Neutrophil (primary cell): ENCODE measurements around the gene SFRP4.

Experiments used
- H3K27ac ChIP-seq: fragments of 200-600 bp; sonication (generic); 2 replicates; pipeline ENCODE4 v1.5.1; 2016; ENCODE audit warnings: mild to moderate bottlenecking, moderate library complexity
- H3K27me3 ChIP-seq: fragments of 200-600 bp; sonication (generic); 2 replicates; pipeline ENCODE4 v1.6.0; 2016; ENCODE audit warnings: mild to moderate bottlenecking
- H3K36me3 ChIP-seq: fragments of 200-600 bp; sonication (generic); 2 replicates; pipeline ENCODE4 v1.5.1; 2017
- H3K4me1 ChIP-seq, 2 experiments: fragments of 200-600 bp in 1 of 2; sonication (generic) in 1 of 2; 1 replicate in 1 of 2; 2 replicates in 1 of 2; pipeline versions ENCODE4 v1.5.1 to v1.6.1; 2013 to 2016; ENCODE audit warnings: low read depth in 1 of 2, low read length in 1 of 2, mild to moderate bottlenecking in 1 of 2, moderate library complexity in 1 of 2; ENCODE audit not compliant: control insufficient read depth in 1 of 2, insufficient read depth in 1 of 2
- H3K4me3 ChIP-seq, 2 experiments: fragments of 200-600 bp in 1 of 2; sonication (generic) in 1 of 2; 1 replicate in 1 of 2; 2 replicates in 1 of 2; pipeline ENCODE4 v1.5.1; 2013 to 2016; ENCODE audit warnings: low read depth in 1 of 2, low read length in 1 of 2, mild to moderate bottlenecking in 1 of 2, moderate library complexity in 1 of 2
- H3K9me3 ChIP-seq: fragments of 200-600 bp; sonication (generic); 2 replicates; pipeline ENCODE4 v1.5.1; 2016
- CTCF ChIP-seq: fragments of 200-600 bp; sonication (generic); IDR thresholded peaks from 2 replicates; pipeline ENCODE4 v1.5.1; 2016; ENCODE audit warnings: antibody characterized with exemption

SFRP4 gene

GRCh38 chr7:37923996-37924395 is 7.4 kb upstream of the SFRP4 start:
- Histone ChIP-seq H3K4me1 (peaks cover 13 to 16% of the 10 kb centered on the region in 2 experiments), H3K27me3 (peaks cover 34% of the 10 kb centered on the region), H3K27ac (no peak overlapping the region), H3K4me3 (no peak overlapping the region), H3K9me3 (no peaks in the 10 kb centered on the region), H3K36me3 (no peaks in the 10 kb centered on the region)
- TF ChIP-seq CTCF = no peak

- no peak for TF ChIP-seq CTCF
- Histone ChIP-seq H3K27ac (no peak overlapping the region), H3K4me3 (no peak overlapping the region), H3K4me1 (peaks cover 16 to 23% of the 10 kb centered on the region in 2 experiments), H3K36me3 (no peaks in the 10 kb centered on the region), H3K27me3 (peaks cover 55% of the 10 kb centered on the region), H3K9me3 (no peaks in the 10 kb centered on the region)
Observed at GRCh38 chr7:37921876-37922275, 5.3 kb upstream of the SFRP4 start.

- TF ChIP-seq CTCF = no peak
- Histone ChIP-seq H3K27ac (no peak overlapping the region), H3K9me3 (no peaks in the 10 kb centered on the region), H3K4me3 (peak overlapping the region; percentile 29 to 51), H3K4me1 (peaks cover 24 to 30% of the 10 kb centered on the region in 2 experiments), H3K36me3 (no peaks in the 10 kb centered on the region), H3K27me3 (peaks cover 63% of the 10 kb centered on the region)
Observed at GRCh38 chr7:37920849-37921805, 4.5 kb upstream of the SFRP4 start.

- Histone ChIP-seq H3K4me3 (peak within 1 kb of the TSS; percentile 29 to 51), H3K36me3 (no peaks in the 10 kb centered on the region), H3K27me3 (peaks cover 70% of the 10 kb centered on the region), H3K4me1 (peaks cover 31 to 36% of the 10 kb centered on the region in 2 experiments), H3K27ac (no peak within 1 kb of the TSS), H3K9me3 (no peaks in the 10 kb centered on the region)
- TF ChIP-seq CTCF = no peak
Observed at GRCh38 chr7:37920305-37920848, 3.8 kb upstream of the SFRP4 start, which contains the start of gene EPDR1. EPDR1 (plus strand) TSS chr7:37920640; CDS start chr7:37920940, 300 bp downstream.

- H3K36me3 ChIP-seq = no peaks in the 10 kb centered on the region
- peaks cover 83% of the 10 kb centered on the region for H3K27me3 ChIP-seq
- no peak for TF ChIP-seq CTCF
- H3K9me3 ChIP-seq = no peaks in the 10 kb centered on the region
- H3K27ac ChIP-seq = no peak overlapping the region
- H3K4me3 ChIP-seq = no peak overlapping the region
- peaks cover 34 to 36% of the 10 kb centered on the region in 2 experiments for H3K4me1 ChIP-seq
Observed at GRCh38 chr7:37918526-37918925, 1.9 kb upstream of the SFRP4 start.
